ENCODE data around the gene HCRTR1.

The HCRTR1 gene

DNA sequence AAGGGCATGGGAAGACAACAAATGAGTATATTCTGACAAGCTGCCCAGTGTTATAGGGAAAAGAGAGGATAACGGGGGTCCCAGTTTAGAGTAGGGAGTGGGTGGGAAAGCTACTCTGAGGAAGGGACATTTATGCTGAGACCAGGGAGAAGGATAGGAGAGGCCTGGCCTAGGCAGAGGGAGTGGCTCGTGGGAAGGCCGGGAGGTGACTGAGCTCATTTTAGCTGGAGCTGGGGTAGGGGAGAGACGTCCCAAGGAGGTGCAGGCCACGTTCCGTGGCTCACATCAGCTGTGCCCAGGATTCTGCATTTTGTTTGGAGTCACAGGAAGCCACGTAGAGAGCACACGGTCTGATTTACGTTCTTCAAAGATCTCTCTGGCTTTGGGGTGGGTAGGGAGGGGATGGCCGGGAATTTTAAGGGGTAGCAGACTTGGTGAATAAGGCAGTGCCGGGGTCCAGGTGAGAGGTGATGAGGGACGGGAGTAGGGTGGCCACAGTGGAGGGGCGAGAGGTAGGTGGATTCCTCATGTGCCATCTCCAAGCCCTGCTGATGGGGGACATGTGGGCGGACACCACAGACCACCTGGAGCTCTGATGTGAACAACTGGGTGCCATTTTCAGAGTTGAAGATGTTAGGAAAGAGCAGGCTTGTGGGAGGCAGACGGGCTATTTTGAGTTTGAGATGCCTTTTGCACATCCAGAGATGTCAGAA lies 36.4 kb upstream of the HCRTR1 start:
- FAIRE-seq = no peak
- no peak for TF ChIP-seq TAF1 (IDR thresholded peaks at IDR 0.05; ENCODE audit: low read depth, low read length)
- TF ChIP-seq PAX5 (IDR thresholded peaks at IDR 0.05; ENCODE audit: insufficient read depth, low read length, severe bottlenecking) = no peak
- no peak for TF ChIP-seq POLR2A (IDR thresholded peaks at IDR 0.05; ENCODE audit: low read depth, low read length)
- no peak for TF ChIP-seq POLR2AphosphoS5 (IDR thresholded peaks at IDR 0.05; ENCODE audit: low read depth, low read length)
- no peak for TF ChIP-seq POU2F2 (IDR thresholded peaks at IDR 0.05; ENCODE audit: low read depth, low read length)
- no peak for TF ChIP-seq SPI1 (IDR thresholded peaks at IDR 0.05; ENCODE audit: low read depth, low read length)

DNA sequence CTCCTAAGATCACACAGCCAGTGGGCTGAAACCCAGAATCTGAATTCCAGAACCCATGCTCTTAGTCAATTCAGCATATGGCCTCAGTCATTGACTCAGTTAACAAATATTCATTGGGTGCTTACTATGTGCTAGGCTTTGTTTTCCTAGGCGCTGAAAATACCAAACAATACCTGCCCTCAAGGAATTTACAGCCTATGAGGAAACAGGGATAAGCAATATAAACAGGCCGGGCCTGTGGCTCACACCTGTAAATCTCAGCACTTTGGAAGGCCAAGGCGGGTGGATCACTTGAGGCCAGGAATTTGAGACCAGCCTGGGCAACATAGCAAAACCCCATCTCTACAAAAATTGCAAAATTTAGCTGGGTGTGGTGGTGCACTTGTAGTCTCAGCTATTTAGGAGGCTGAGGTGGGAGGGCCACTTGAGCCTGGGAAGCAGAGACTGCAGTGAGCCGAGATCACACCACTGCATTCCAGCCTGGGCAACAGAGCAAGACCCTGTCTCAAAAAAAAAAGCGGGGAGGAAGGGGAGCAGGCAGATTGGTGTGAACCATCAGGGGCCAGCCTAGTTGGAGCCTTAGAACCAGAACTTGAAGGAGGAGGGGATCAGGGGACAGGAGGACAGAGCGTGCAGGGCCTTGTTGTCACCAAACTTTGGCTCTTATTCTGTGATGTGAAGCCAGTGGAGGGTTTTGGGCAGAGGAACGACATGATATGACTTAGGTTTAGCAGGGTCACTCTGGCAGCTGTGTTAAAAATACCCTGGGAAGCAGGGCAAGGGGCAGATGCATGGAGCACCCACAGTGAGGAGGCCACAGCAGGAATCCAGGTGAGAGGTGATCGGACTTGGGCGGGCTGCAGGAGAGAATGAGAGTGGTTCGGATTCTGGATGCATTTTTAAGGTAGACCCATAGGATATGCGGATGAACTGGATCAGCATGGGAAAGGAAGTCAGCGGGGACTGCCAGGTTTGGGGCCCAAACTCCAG lies 35.4 kb upstream of the HCRTR1 start:
- FAIRE-seq = no peak
- DNase-seq (ENCODE audit: insufficient read length, low spot score) = no peak
- TF ChIP-seq POLR2AphosphoS5 (IDR thresholded peaks at IDR 0.05; ENCODE audit: low read depth, low read length) = no peak
- TF ChIP-seq PAX5 (IDR thresholded peaks at IDR 0.05; ENCODE audit: insufficient read depth, low read length, severe bottlenecking) = no peak
- no peak for TF ChIP-seq POLR2A (IDR thresholded peaks at IDR 0.05; ENCODE audit: low read depth, low read length)
- no peak for TF ChIP-seq POU2F2 (IDR thresholded peaks at IDR 0.05; ENCODE audit: low read depth, low read length)
- no peak for TF ChIP-seq SPI1 (IDR thresholded peaks at IDR 0.05; ENCODE audit: low read depth, low read length)
- TF ChIP-seq TAF1 (IDR thresholded peaks at IDR 0.05; ENCODE audit: low read depth, low read length) = no peak

More for the DNA sequence above, 36.4 kb upstream of the HCRTR1 start:
- no peak for DNase-seq (ENCODE audit: insufficient read length, low spot score)

DNA sequence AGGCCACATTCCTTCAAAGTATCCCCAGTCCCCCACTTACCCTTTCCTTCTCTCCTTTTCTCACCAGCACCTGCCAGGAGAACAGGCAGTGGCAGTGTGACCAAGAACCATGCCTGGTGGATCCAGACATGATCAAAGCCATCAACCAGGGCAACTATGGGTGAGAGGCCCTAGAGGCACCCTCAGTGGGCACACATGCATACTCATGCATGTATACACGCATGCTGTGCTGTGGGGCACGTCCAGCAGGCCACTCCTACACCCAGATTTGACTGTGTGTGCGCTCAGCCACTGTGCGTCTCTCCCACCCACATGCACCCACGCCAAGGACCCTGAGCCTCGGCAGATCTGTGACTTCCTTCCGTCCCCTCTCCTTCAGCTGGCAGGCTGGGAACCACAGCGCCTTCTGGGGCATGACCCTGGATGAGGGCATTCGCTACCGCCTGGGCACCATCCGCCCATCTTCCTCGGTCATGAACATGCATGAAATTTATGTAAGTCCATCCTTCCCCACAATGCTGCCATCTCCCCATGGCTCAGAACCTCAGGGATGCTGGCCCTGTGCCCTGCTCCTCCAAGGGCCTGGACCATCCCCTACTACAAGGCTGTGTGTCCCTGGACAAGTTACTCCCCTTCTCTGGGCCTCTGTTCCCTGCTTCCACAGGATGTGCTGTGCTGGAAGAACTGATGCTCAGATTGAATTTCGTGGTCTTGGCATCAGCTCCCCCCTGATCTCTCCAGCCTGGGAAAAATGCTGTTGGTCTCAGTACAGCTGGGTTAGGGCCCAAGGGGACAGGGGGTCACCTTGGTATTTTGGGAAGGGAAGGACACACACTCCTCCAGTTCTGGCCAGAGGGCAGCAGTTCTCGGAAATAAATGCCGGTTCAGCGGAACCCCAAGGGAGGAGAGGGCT lies 34.2 kb upstream of the HCRTR1 start:
- FAIRE-seq = no peak
- TF ChIP-seq POLR2A (IDR thresholded peaks at IDR 0.05; ENCODE audit: low read depth, low read length) (no peak), POU2F2 (IDR thresholded peaks at IDR 0.05; ENCODE audit: low read depth, low read length) (no peak), PAX5 (IDR thresholded peaks at IDR 0.05; ENCODE audit: insufficient read depth, low read length, severe bottlenecking) (no peak), POLR2AphosphoS5 (IDR thresholded peaks at IDR 0.05; ENCODE audit: low read depth, low read length) (no peak), TAF1 (IDR thresholded peaks at IDR 0.05; ENCODE audit: low read depth, low read length) (no peak), SPI1 (IDR thresholded peaks at IDR 0.05; ENCODE audit: low read depth, low read length) (no peak)

DNA sequence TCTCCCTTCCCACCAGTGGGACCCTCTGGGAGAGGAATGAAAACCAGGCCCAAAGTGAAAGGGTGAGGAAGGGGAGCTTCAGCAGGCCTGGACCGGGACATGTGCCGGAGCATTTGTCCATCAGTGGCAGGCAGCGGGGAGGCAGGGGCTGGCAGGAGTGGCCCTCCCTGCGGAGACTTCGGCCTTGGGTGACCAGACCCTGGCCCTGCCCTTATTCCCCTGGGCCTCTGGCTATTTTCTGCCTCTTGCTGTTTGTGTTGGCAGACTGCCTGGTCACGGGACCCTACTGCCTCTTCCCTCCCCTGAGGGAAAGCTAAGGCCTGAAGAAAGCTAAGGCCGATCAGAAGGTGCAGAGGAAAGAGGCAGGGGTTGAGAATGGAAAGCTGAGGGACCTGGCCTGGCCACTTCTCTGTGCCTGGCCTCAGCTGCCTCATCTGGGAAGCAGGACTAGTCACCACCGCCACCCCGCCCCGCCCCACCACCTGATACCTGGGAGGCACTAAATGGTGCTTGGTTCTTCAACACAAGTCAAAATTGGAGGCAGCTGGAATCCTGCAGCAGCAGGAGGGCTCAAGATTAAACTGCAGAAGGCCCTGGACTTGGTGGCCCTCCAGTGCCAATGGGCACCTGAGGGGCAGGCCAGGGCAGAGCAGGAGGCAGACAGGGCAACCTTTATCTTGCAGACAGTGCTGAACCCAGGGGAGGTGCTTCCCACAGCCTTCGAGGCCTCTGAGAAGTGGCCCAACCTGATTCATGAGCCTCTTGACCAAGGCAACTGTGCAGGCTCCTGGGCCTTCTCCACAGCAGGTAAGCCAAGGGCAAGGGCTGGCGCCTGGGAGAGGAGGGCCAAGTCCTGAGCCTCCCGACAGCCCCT lies 33.3 kb upstream of the HCRTR1 start:
- TF ChIP-seq PAX5 (IDR thresholded peaks at IDR 0.05; ENCODE audit: insufficient read depth, low read length, severe bottlenecking) (no peak), POU2F2 (IDR thresholded peaks at IDR 0.05; ENCODE audit: low read depth, low read length) (no peak), TAF1 (IDR thresholded peaks at IDR 0.05; ENCODE audit: low read depth, low read length) (no peak), SPI1 (IDR thresholded peaks at IDR 0.05; ENCODE audit: low read depth, low read length) (no peak), POLR2AphosphoS5 (IDR thresholded peaks at IDR 0.05; ENCODE audit: low read depth, low read length) (no peak)

More for the DNA sequence above, 34.2 kb upstream of the HCRTR1 start:
- no peak for DNase-seq (ENCODE audit: insufficient read length, low spot score)

DNA sequence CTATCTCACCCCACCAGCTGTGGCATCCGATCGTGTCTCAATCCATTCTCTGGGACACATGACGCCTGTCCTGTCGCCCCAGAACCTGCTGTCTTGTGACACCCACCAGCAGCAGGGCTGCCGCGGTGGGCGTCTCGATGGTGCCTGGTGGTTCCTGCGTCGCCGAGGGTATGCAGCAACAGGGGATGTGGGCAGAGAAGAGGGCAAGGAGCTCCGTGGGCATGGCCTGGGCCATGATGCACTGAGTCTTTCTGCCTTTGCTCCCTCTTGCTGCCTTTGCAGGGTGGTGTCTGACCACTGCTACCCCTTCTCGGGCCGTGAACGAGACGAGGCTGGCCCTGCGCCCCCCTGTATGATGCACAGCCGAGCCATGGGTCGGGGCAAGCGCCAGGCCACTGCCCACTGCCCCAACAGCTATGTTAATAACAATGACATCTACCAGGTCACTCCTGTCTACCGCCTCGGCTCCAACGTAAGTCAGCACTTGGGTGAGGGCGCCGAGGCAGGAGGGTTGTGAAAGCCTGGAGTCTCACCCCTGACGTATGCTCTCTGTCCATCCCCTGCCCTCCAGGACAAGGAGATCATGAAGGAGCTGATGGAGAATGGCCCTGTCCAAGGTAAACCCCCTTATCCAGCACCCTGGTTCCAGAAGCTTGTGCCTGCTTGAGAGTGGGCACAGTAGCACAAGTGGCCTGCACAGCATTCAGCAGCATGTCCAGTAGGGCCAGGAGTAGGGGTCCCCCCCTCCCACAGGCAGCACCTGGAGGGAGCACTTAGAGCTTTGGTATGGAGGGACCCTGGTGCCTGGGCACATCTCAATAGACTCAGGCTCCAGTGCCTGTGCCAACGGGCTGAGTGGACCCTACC lies 32.4 kb upstream of the HCRTR1 start:
- no peak for DNase-seq (ENCODE audit: insufficient read length, low spot score)
- FAIRE-seq = no peak
- TF ChIP-seq POU2F2 (IDR thresholded peaks at IDR 0.05; ENCODE audit: low read depth, low read length) (no peak), TAF1 (IDR thresholded peaks at IDR 0.05; ENCODE audit: low read depth, low read length) (no peak), SPI1 (IDR thresholded peaks at IDR 0.05; ENCODE audit: low read depth, low read length) (no peak), POLR2A (IDR thresholded peaks at IDR 0.05; ENCODE audit: low read depth, low read length) (no peak), PAX5 (IDR thresholded peaks at IDR 0.05; ENCODE audit: insufficient read depth, low read length, severe bottlenecking) (no peak), POLR2AphosphoS5 (IDR thresholded peaks at IDR 0.05; ENCODE audit: low read depth, low read length) (no peak)

More for the DNA sequence above, 33.3 kb upstream of the HCRTR1 start:
- DNase-seq (ENCODE audit: insufficient read length, low spot score) (no peak), FAIRE-seq (no peak)

DNA sequence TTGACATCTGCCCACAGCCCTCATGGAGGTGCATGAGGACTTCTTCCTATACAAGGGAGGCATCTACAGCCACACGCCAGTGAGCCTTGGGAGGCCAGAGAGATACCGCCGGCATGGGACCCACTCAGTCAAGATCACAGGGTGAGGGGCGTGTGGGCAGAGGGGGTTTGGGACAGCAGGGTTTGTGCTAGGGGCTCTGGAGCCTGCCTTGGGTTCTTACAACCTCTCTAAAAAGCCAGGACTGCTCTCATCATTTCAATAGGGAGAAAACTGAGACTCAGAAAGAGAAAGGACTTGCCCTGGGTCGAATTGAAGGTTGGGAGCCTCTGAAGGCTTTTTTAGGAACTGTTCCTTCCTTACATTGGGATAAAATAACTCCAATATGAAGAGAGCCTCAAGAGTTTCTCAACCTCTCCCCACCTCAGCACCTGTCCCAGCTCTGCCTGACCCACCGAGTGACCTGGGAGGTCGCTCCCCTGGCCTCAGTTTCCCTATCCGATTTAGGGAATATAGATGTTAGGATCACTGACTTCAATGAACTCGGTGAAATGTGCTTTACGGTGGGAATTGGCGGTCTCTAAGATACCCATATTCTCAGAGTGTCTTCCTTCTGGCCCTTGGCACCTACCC lies 31.6 kb upstream of the HCRTR1 start:
- no peak for FAIRE-seq
- no peak for DNase-seq (ENCODE audit: insufficient read length, low spot score)

More for the DNA sequence above, 31.6 kb upstream of the HCRTR1 start:
- no peak for TF ChIP-seq POLR2A (IDR thresholded peaks at IDR 0.05; ENCODE audit: low read depth, low read length)
- TF ChIP-seq POLR2AphosphoS5 (IDR thresholded peaks at IDR 0.05; ENCODE audit: low read depth, low read length) = no peak
- no peak for TF ChIP-seq PAX5 (IDR thresholded peaks at IDR 0.05; ENCODE audit: insufficient read depth, low read length, severe bottlenecking)
- TF ChIP-seq POU2F2 (IDR thresholded peaks at IDR 0.05; ENCODE audit: low read depth, low read length) = no peak
- TF ChIP-seq SPI1 (IDR thresholded peaks at IDR 0.05; ENCODE audit: low read depth, low read length) = no peak
- no peak for TF ChIP-seq TAF1 (IDR thresholded peaks at IDR 0.05; ENCODE audit: low read depth, low read length)
